Esophagus muscularis mucosa (tissue), 4 donors: ENCODE measurements around the gene ZNF638. TPM values are rescaled to one million over a fixed set of nuclear protein-coding genes. Genes with fewer than 3 reads are reported as not detected.
A peak's percentile ranks its signal among the peaks of the same experiment; 100 is the strongest.

Experiments used
- DNase-seq: peaks from one replicate; pipeline ENCODE4 v3.0.0-alpha.2; 2017; ENCODE audit errors: extremely low spot score
- H3K27ac ChIP-seq, 4 donors: fragments of 200-600 bp; sonication (generic); replicated peaks in 1 of 4; 1 replicate in 3 of 4; 2 replicates in 1 of 4; pipeline ENCODE4 v1.5.1; 2016 to 2019; ENCODE audit warnings: mild to moderate bottlenecking in 1 of 4
- H3K27me3 ChIP-seq, 4 donors: fragments of 200-600 bp; sonication (generic); one replicate each; pipeline versions ENCODE4 v1.5.1 to v1.6.0; 2016 to 2019
- H3K36me3 ChIP-seq, 4 donors: fragments of 200-600 bp; sonication (generic); one replicate each; pipeline ENCODE4 v1.5.1; 2016 to 2019
- H3K4me1 ChIP-seq, 4 donors: fragments of 200-600 bp; sonication (generic); one replicate each; pipeline ENCODE4 v1.5.1; 2016 to 2019
- H3K4me3 ChIP-seq, 4 donors: fragments of 200-600 bp; sonication (generic); 1 replicate in 2 of 4; 2 replicates in 2 of 4; pipeline ENCODE4 v1.5.1; 2016 to 2019; ENCODE audit warnings: mild to moderate bottlenecking in 4 of 4, moderate library complexity in 1 of 4
- H3K9me3 ChIP-seq, 4 donors: fragments of 200-600 bp; sonication (generic); 1 replicate in 3 of 4; 2 replicates in 1 of 4; pipeline ENCODE4 v1.5.1; 2016 to 2019
- EP300 ChIP-seq: sonication (generic); formaldehyde crosslinking; IDR thresholded peaks from one replicate; pipeline ENCODE4 v1.6.1; 2017; ENCODE audit warnings: antibody characterized with exemption
- POLR2A ChIP-seq: fragments of 450-650 bp; IDR thresholded peaks from one replicate; pipeline ENCODE4 v1.6.1; 2017; ENCODE audit warnings: antibody characterized with exemption, moderate library complexity, mild to moderate bottlenecking, low read depth
- POLR2AphosphoS5 ChIP-seq, 2 donors: sonication (generic); formaldehyde crosslinking; IDR thresholded peaks; one replicate each; pipeline ENCODE4 v1.6.1; 2017; ENCODE audit warnings: antibody characterized with exemption in 2 of 2
- WGBS: methylation state at CpG from one replicate; pipeline ENCODE4 v1.1.5; 2018; 5-methylcytosine and 5-hydroxymethylcytosine counted together
- intact Hi-C: fragments of 100-400 bp; cut with DNase I; formaldehyde crosslinking; loops from one replicate; pipeline ENCODE4 v1.15.1; 2023
- total RNA-seq, 4 donors: library from RNA; depleted of rRNA; stranded (reverse); fragments of >200 nt; gene quantifications; one replicate each; pipeline versions ENCODE4 v1.1.0 to v1.2.1, GENCODE V29; 2016
- TF ChIP-seq, protein P1 (sequence below), 3 experiments: fragments of 200-600 bp in 2 of 3; fragments of 450-650 bp in 1 of 3; sonication (generic) in 2 of 3; IDR thresholded peaks; one replicate each; pipeline ENCODE4 v1.5.1; 2017 to 2019; ENCODE audit warnings: antibody characterized with exemption in 3 of 3, mild to moderate bottlenecking in 2 of 3, moderate library complexity in 1 of 3

Gene ZNF638, protein sequence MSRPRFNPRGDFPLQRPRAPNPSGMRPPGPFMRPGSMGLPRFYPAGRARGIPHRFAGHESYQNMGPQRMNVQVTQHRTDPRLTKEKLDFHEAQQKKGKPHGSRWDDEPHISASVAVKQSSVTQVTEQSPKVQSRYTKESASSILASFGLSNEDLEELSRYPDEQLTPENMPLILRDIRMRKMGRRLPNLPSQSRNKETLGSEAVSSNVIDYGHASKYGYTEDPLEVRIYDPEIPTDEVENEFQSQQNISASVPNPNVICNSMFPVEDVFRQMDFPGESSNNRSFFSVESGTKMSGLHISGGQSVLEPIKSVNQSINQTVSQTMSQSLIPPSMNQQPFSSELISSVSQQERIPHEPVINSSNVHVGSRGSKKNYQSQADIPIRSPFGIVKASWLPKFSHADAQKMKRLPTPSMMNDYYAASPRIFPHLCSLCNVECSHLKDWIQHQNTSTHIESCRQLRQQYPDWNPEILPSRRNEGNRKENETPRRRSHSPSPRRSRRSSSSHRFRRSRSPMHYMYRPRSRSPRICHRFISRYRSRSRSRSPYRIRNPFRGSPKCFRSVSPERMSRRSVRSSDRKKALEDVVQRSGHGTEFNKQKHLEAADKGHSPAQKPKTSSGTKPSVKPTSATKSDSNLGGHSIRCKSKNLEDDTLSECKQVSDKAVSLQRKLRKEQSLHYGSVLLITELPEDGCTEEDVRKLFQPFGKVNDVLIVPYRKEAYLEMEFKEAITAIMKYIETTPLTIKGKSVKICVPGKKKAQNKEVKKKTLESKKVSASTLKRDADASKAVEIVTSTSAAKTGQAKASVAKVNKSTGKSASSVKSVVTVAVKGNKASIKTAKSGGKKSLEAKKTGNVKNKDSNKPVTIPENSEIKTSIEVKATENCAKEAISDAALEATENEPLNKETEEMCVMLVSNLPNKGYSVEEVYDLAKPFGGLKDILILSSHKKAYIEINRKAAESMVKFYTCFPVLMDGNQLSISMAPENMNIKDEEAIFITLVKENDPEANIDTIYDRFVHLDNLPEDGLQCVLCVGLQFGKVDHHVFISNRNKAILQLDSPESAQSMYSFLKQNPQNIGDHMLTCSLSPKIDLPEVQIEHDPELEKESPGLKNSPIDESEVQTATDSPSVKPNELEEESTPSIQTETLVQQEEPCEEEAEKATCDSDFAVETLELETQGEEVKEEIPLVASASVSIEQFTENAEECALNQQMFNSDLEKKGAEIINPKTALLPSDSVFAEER (N-terminal part only)
- total RNA-seq: 100 to 1,000 TPM in 1 of 4 donors, 10 to 100 TPM in 3; 77.1 to 132 (median 86.4) TPM

- intact Hi-C loops: loop anchor here (2.0 kb wide), 1 partner anchor 109 kb away; no protein-coding TSS in a partner anchor
Observed at GRCh38 chr2:71331581-71332434, at the start of gene ZNF638. TSS of gene ZNF638 (plus strand) at chr2:71331782. CDS start at chr2:71348955, 17,173 bp downstream.

DNA sequence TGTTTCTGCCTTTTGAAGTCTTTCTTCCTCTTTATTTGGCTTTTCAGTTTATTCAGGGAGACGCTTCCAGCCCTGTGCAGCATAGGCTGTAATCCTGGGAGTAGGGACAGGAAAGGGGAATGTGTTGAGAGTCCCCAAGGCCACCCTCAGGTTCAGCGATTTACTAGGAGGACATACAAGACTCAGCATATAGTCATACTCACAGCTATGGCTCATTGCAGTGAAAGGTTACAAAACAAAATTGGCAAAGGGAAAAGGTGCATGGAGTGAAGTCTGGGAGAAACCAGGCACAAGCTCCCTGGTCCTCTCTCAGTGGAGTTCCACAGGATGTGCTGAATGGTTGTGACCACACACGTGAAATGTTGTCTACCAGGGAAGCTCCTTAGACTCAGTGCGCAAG, 49.6 kb upstream of the ZNF638 start:
- TF ChIP-seq, protein P1, sequence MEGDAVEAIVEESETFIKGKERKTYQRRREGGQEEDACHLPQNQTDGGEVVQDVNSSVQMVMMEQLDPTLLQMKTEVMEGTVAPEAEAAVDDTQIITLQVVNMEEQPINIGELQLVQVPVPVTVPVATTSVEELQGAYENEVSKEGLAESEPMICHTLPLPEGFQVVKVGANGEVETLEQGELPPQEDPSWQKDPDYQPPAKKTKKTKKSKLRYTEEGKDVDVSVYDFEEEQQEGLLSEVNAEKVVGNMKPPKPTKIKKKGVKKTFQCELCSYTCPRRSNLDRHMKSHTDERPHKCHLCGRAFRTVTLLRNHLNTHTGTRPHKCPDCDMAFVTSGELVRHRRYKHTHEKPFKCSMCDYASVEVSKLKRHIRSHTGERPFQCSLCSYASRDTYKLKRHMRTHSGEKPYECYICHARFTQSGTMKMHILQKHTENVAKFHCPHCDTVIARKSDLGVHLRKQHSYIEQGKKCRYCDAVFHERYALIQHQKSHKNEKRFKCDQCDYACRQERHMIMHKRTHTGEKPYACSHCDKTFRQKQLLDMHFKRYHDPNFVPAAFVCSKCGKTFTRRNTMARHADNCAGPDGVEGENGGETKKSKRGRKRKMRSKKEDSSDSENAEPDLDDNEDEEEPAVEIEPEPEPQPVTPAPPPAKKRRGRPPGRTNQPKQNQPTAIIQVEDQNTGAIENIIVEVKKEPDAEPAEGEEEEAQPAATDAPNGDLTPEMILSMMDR (IDR thresholded peaks at IDR 0.05): no peak
- TF ChIP-seq EP300 (no peak), POLR2A (no peak), POLR2AphosphoS5 (IDR thresholded peaks at IDR 0.05) (no peak)
- no peaks in the 10 kb centered on the region for H3K36me3 ChIP-seq
- no peak overlapping the region for H3K27ac ChIP-seq
- WGBS: 76% methylated on average over 4 of the region's 4 CpGs
- no peak for DNase-seq
- intact Hi-C loops: no loop called here
- no peaks in the 10 kb centered on the region for H3K9me3 ChIP-seq
- H3K27me3 ChIP-seq: peaks cover 0 to 75% (median 2%) of the 10 kb centered on the region in 4 donors
- H3K4me3 ChIP-seq: no peak overlapping the region
- peaks cover 7 to 11% (median 10%) of the 10 kb centered on the region in 4 donors for H3K4me1 ChIP-seq

More at GRCh38 chr2:71331581-71332434, at the start of gene ZNF638:
- peak; percentile 92 for TF ChIP-seq POLR2A
- TF ChIP-seq POLR2AphosphoS5 (IDR thresholded peaks at IDR 0.05): peak; percentile 91 to 98
- no peak for TF ChIP-seq EP300
- TF ChIP-seq, protein P1 (IDR thresholded peaks at IDR 0.05): peak; percentile 79 to 83 (median 79)
- peaks cover 32 to 47% (median 45%) of the 10 kb centered on the region in 4 donors for H3K4me1 ChIP-seq
- H3K4me3 ChIP-seq: peak within 1 kb of the TSS; percentile 95 to 97 (median 96)
- H3K27ac ChIP-seq: peak within 1 kb of the TSS; percentile 91 to 96 (median 96)
- no peaks in the 10 kb centered on the region for H3K27me3 ChIP-seq
- H3K36me3 ChIP-seq: no peaks in the 10 kb centered on the region
- no peaks in the 10 kb centered on the region for H3K9me3 ChIP-seq
- peak; percentile 95 for DNase-seq
- WGBS: under 1% methylated on average over 36 of the region's 82 CpGs

GRCh38 chr2:71282493-71282892, 49.1 kb upstream of the ZNF638 start:
- no peak for DNase-seq
- Histone ChIP-seq H3K27ac (no peak overlapping the region), H3K4me1 (peaks cover 4 to 7% (median 5%) of the 10 kb centered on the region in 4 donors), H3K36me3 (no peaks in the 10 kb centered on the region), H3K27me3 (peaks cover 0 to 78% (median 2%) of the 10 kb centered on the region in 4 donors), H3K9me3 (no peaks in the 10 kb centered on the region), H3K4me3 (no peak overlapping the region)
- TF ChIP-seq EP300 (no peak), POLR2A (no peak), POLR2AphosphoS5 (IDR thresholded peaks at IDR 0.05) (no peak)
- TF ChIP-seq, protein P1 (IDR thresholded peaks at IDR 0.05): no peak
- intact Hi-C loops: no loop called here

DNA sequence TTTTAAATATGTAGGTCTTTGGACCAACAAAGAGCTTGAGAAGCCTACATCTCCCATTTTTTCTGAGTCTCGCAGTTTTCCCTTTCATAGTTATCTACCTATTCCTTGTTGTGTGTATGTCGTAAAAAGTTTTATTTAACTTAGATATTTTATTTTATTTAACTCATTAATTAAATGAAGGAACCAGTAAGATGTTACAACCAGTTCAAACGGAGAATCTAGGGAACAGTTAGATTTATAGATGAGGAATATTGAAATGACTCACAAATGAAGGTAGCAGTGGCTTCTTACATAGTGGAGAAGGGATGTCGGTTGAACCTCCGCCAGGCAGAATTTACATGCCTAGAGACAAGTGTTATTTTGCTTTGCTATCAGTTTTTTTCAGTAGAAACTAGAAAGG, 48.5 kb upstream of the ZNF638 start:
- H3K4me3 ChIP-seq: no peak overlapping the region
- TF ChIP-seq, protein P1 (IDR thresholded peaks at IDR 0.05): no peak
- TF ChIP-seq POLR2AphosphoS5 (IDR thresholded peaks at IDR 0.05) (no peak), EP300 (no peak), POLR2A (no peak)
- no peaks in the 10 kb centered on the region for H3K9me3 ChIP-seq
- DNase-seq: no peak
- 95% methylated on average over 5 of the region's 5 CpGs for WGBS
- no peaks in the 10 kb centered on the region for H3K36me3 ChIP-seq
- intact Hi-C loops: no loop called here
- peaks cover 0 to 78% (median 2%) of the 10 kb centered on the region in 4 donors for H3K27me3 ChIP-seq
- no peak overlapping the region for H3K27ac ChIP-seq
- peaks cover 0 to 7% (median 0%) of the 10 kb centered on the region in 4 donors for H3K4me1 ChIP-seq
